GM19452 (cell line): ENCODE measurements around the gene ARPC4.

Source experiments
- ATAC-seq: cut with Tn5 transposase; IDR thresholded peaks from one replicate; pipeline ENCODE4 v1.9.1; 2021; ENCODE audit not compliant: unreplicated experiment

Gene ARPC4

DNA sequence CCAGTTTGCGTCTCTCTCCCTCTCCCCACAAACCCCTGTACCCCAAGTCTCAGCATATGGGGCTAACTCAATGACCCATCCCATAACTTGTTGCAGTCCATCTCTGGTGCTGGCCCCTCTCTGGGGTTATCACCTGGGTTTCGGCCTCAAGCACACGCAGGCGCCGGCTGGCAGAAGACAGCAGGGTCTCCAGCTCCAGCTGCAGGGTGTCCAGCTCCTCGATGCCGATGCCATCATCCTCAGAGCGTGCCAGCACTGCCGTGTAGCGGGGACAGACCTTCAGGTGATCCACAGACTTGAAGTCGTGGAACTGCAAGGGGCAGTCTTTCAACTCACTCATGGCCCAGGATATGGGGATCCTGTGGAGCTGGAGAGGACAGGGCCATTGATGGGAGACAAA, 1.8 kb upstream of the ARPC4 start:
- ATAC-seq, result no peak

- ATAC-seq, result peak; percentile 2
These were observed 985 bp upstream of the ARPC4 start for GRCh38 chr3:9791790-9792404.

- peak; percentile 1 for ATAC-seq
These were observed 389 bp downstream of the ARPC4 start for GRCh38 chr3:9793161-9793781.

DNA sequence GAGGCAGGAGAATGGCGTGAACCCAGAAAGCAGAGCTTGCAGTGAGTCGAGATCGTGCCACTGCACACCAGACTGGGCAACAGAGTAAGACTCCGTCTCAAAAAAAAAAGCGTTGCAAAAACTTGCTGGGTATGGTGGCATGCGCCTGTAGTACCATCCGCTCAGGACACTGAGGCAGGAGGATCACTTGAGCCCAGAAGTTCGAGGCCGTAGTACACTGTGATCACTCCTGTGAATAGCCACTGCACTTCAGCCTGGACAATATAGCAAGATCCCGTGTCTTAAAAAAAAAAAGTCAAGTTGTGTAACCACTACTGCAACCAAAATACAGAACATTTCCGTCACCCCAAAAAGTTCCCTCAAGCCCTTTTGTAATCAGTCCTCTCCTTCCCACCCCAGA, 1.5 kb downstream of the ARPC4 start:
- ATAC-seq, result no peak

DNA sequence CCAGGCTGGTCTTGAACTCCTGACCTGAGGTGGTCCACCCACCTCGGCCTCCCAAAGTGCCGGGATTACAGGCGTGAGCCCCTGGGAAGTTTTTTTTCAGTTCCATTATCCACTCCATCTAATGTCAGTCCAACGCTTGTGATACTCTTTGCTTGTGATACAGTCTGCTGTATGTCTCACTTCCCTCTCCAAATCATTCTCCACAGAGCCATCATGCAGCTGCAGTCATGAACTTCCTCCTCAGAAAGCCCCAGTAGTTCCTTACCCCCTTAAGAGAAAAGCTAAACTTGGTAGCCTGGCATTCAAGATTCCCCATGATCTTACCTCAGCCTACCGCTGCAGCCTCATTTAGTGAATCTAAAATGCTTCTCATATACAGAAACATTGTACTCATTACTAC, 2.3 kb downstream of the ARPC4 start:
- no peak for ATAC-seq

GRCh38 chr3:9797196-9797945, 4.5 kb downstream of the ARPC4 start:
- ATAC-seq, result no peak

GRCh38 chr3:9800529-9800928, 7.6 kb downstream of the ARPC4 start:
- ATAC-seq, result no peak

- no peak for ATAC-seq
These were observed 10.6 kb downstream of the ARPC4 start for GRCh38 chr3:9803494-9803893.

DNA sequence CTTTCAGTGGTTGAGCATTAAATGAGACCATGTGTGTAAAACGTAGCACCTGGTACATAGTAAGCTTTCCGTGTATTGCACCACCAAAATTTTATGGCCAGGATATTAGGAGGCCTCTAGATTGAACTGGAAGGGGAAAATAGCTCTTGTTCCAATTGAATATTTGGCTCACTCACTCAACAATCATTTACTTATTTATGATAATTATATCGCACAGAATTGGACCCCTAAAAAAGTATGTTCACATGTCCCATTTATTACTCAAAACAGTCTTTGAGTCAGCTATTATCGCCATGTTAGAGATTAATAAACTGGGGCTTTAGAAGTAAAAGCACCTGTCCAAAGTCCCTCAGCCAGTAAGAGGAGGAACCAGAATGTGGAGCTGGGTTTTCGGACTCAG, 12.1 kb downstream of the ARPC4 start:
- no peak for ATAC-seq

GRCh38 chr3:9806137-9806536, 13.3 kb downstream of the ARPC4 start:
- ATAC-seq, result no peak

- no peak for ATAC-seq
These were observed 14.1 kb downstream of the ARPC4 start for GRCh38 chr3:9806688-9807589.

DNA sequence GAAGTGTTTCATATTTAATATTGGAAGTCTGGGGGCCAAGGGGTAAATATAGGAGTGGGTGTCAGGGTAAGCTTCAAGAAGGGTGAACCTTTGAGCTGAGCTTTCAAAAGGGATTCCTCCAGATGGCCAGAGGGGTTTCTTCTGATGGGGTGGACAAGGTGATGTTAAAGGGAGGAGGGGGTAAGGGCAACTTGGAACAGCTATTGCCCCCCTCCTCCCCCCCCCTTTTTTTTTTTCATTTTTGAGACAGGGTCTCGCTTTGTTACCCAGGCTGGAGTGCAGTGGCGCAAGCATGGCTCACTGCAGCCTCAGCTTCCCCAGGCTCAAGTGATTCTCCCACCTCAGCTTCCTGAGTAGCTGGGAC, 15.1 kb downstream of the ARPC4 start:
- ATAC-seq, result no peak

DNA sequence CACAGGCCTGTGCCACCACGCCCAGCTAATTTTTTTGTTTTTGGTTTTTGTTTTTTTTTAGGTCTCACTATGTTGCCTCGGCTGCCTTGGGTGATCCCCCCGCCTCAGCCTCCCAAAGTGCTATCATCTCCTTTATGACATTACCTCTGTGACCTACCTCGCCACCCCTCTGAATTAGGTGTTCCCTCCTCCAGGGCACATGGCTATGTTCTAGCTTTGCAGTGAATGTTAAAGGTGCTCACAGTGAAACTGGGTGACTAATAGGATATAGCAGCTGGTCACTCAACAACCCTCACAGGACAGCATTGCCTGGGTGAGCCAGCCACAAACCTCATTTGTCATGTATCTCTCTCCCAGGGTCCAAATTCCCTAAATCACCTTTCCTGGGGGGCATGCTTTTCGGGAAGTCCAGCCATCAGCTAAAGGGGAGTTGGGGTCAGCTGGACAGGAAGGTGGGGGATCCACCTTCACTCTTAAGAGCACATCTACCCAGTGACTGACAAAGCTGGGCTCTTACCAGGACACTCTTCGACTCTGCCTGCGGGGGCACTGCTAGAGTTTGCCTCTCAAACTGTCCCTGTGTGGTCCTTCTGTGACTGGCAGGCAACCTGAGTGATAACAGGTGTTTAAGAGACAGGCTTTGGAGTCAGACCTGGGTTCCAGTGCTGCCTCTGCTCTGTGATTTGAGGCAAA, 15.6 kb downstream of the ARPC4 start:
- peak; percentile 46 for ATAC-seq

DNA sequence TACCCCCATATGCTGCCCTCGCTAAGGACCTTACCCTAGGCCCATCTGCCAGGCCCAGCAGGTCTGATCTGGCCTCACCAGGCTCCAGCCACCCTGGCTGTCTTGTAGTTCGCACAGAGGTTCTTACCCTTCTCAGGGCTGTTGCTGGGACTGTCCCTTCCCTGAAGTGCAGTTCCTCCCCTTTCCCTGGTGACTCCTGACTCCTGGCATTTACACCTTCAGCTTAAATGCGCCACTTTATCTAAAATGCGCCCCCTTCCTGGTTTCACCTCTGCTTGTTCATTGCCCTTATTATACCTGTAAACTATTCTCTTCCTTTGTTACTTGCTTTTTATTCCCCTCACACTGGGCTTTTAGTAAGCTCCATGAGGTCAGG, 16.3 kb downstream of the ARPC4 start:
- no peak for ATAC-seq

GRCh38 chr3:9809615-9810432, 16.9 kb downstream of the ARPC4 start, which contains the start of gene TTLL3:
Gene TTLL3 (plus strand): TSS chr3:9810262. CDS start chr3:9810662, 400 bp downstream.
- peak; percentile 48 for ATAC-seq

DNA sequence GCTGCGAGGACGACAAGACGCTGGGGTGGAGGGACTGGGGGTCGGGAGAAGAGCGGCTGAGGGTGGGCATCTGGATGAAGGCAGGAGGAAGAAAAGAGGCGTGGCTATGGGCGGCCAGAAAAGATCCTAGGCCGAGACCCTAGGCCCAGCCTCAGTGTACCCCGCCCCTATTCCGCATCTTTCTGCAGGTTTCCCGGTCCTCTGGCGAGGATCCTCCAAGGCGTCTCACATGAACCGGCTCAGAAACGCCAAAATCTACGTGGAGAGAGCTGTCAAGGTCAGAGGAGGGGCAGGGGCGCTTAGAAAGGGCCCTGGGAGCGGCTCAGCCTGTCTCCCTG, 17.5 kb downstream of the ARPC4 start:
- no peak for ATAC-seq

GRCh38 chr3:9810846-9811245, 18.0 kb downstream of the ARPC4 start:
- no peak for ATAC-seq

DNA sequence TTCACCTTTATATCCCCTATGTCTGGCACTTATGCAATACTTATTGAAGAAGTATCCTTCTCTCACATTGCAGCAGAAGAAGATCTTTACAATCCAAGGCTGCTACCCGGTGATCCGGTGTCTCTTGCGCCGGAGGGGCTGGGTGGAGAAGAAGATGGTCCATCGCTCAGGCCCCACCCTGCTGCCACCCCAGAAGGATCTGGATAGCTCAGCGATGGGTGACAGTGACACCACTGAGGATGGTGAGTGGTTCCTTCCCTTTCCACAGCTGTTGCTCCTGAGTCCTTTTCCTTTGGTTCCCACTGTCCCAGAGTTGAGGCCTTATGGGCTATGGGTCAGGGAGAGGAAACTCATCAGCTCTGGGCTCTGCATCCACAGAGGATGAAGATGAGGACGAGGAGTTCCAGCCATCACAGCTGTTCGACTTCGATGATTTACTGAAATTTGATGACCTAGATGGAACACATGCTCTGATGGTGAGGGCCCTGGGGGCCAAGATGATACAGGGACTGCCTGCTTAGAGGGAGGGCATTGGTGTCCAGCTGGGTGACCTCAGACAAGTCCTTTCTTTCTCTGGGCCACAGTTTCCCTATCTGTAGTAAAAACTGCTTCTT, 20.1 kb downstream of the ARPC4 start:
- no peak for ATAC-seq

DNA sequence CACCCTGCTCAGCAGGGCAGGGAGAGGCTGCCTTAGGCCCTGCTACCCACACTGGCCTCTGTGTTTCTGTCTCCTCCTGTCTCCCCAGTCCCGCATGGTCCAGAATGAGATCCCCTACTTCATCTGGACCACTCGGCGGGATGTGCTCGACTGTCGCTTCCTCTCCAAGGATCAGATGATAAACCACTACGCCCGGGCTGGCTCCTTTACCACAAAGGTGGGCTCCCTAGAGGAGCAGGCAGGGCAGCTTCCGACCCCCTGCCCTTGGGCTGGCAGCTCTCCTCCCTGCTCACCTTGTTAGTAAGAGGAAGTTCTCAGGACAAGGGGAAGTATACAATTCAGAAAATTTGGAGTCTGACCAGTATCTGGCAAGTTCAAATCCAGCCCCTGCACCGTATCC, 23.1 kb downstream of the ARPC4 start:
- ATAC-seq, result no peak

- no peak for ATAC-seq
These were observed 24.6 kb downstream of the ARPC4 start for GRCh38 chr3:9817436-9817835.
